NCI-H2171 (cell line): ENCODE results near the gene ZNF439.
A peak's percentile ranks its signal among the peaks of the same experiment; 100 is the strongest.
"Not testable (repeated sequence)": the region's sequence is repeated elsewhere in the genome, so short reads cannot be mapped to it uniquely, and the experiment has no call there.

ENCODE experiments used
- DNase-seq: peaks from one replicate; lab custom pipeline; 2025; lab: John Stamatoyannopoulos, UW

The ZNF439 gene

GRCh38 chr19:11848594-11849469 lies at the start of gene ZNF439:
Gene ZNF439, plus strand, starts transcription at chr19:11848726. Its CDS starts 142 bp downstream, at chr19:11848868.
- peak; percentile 2 for DNase-seq

- DNase-seq: no peak
Observed at GRCh38 chr19:11806354-11807098, 42.0 kb upstream of the ZNF439 start.

GRCh38 chr19:11807099-11807380 lies 41.5 kb upstream of the ZNF439 start:
- DNase-seq: no peak

- DNase-seq: no peak
Observed at GRCh38 chr19:11813703-11814028, 34.9 kb upstream of the ZNF439 start.

GRCh38 chr19:11814029-11814699 lies 34.4 kb upstream of the ZNF439 start, which contains the start of gene ZNF440:
Gene ZNF440, plus strand, starts transcription at chr19:11814273. Its CDS starts 175 bp downstream, at chr19:11814448.
- no peak for DNase-seq

GRCh38 chr19:11814700-11815035 lies 33.9 kb upstream of the ZNF439 start:
- no peak for DNase-seq

- DNase-seq: no peak
Observed at GRCh38 chr19:11821474-11822109, 26.9 kb upstream of the ZNF439 start.

GRCh38 chr19:11828957-11829876 lies 19.3 kb upstream of the ZNF439 start:
- DNase-seq: not testable (repeated sequence)

GRCh38 chr19:11832253-11832912 lies 16.1 kb upstream of the ZNF439 start:
- no peak for DNase-seq

- DNase-seq: no peak
Observed at GRCh38 chr19:11833541-11833940, 15.0 kb upstream of the ZNF439 start.

- DNase-seq: not testable (repeated sequence)
Observed at GRCh38 chr19:11835626-11836066, 12.9 kb upstream of the ZNF439 start.

- no peak for DNase-seq
Observed at GRCh38 chr19:11843722-11844121, 4.8 kb upstream of the ZNF439 start.

- not testable (repeated sequence) for DNase-seq
Observed at GRCh38 chr19:11847615-11848014, 911 bp upstream of the ZNF439 start.

- no peak for DNase-seq
Observed at GRCh38 chr19:11848200-11848593, 329 bp upstream of the ZNF439 start.

- not testable (repeated sequence) for DNase-seq
Observed at GRCh38 chr19:11850289-11850688, 1.8 kb downstream of the ZNF439 start.

- DNase-seq: no peak
Observed at GRCh38 chr19:11853358-11853757, 4.8 kb downstream of the ZNF439 start.

- no peak for DNase-seq
Observed at GRCh38 chr19:11856596-11857250, 8.2 kb downstream of the ZNF439 start.

- DNase-seq: no peak
Observed at GRCh38 chr19:11860721-11861120, 12.2 kb downstream of the ZNF439 start.

- DNase-seq: no peak
Observed at GRCh38 chr19:11861301-11861700, 12.8 kb downstream of the ZNF439 start.

- DNase-seq: not testable (repeated sequence)
Observed at GRCh38 chr19:11867766-11868165, 19.2 kb downstream of the ZNF439 start.
